Skeletal muscle cell (primary cell): Measurements from ENCODE around the gene HSD17B8.
A peak's percentile ranks its signal among the peaks of the same experiment; 100 is the strongest.

Source experiments
- DNase-seq: peaks from one replicate; pipeline ENCODE4 v3.0.0-alpha.2; 2010; ENCODE audit warnings: low read depth
- H3K4me3 ChIP-seq: 2 replicates; pipeline ENCODE4 v1.5.1; 2011; ENCODE audit warnings: low read depth, mild to moderate bottlenecking, control low read depth, low read length, moderate library complexity

HSD17B8 gene

DNA sequence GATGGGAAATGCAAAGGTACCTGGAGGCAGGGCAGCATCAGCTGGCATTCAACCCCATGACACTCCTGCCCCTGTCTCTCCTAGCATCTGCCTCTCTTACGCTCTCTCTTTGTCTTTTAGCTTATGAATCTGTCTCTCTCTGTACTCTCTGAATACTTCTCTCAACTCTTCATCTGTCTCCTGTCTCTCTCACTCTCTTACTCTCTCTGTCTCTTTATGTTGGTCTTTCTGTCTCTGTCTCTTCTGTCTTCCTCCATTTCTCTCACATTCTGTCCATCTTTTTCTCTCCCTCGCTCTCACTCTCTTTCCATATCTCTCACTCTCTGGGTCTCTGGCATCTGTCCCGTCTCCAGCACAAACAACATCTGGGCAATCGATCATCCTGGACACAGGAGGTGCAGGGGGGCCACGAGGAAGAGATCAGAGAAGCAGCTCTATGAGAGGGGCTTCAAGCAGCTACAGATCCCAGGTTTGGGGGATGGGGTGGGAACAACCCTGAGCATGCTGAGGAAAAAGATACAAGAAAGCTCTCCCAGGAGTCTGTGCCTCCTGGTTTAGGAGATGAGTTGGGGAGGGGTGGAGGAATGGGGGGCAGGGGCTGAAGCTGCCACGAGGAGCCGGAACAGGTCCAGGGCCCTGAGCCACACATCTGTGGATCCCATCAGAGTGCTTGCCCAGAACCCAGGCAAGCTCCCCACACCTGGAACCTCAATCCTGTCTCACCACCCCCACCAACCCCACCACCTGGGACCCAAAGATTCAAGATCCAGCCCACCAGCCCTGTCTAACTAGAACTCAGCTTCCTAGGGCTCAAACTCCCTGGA, 14.6 kb upstream of the HSD17B8 start:
- no peak overlapping the region for H3K4me3 ChIP-seq
- no peak for DNase-seq

- no peak overlapping the region for H3K4me3 ChIP-seq
- DNase-seq, result no peak
These were observed 13.8 kb upstream of the HSD17B8 start for GRCh38 chr6:33190504-33191107.

DNA sequence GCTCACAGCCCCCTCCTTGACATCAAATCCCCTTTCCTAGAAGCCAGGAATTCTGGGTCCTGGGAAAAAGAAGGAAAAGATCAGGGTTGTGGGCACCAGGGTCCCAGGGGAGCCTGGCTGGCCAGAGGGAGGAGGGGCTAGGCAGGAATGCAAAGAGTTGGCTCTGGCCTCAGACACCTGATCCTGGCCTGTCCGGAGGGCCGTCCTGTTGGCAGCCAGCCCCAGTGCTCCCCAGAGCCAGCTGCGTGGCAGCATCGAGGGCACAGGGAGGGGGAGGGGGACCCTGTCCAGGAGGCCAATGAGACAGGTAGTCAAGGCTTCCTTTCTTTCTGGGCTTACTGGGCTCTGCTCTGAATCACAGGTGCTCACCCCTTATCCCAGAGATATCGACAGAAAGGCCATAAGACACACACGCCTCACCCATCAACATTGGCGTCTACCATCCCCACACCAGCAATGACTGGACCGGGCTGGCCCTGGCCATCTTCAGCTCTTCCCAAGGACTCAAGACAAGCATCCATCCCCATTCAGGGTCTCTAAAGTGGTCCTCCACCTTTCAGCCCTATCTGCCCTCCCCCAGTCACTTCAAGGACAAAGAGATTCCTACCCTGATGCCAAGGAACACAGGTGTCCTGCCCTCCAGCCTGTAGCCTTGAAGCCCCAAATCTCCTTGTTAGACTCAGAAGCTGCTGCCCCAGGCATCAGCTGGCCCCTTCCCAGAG, 12.9 kb upstream of the HSD17B8 start:
- H3K4me3 ChIP-seq, result no peak overlapping the region

GRCh38 chr6:33192105-33192646, 12.3 kb upstream of the HSD17B8 start, which contains the start of gene COL11A2:
COL11A2 (minus strand) TSS chr6:33192467; CDS start chr6:33192240, 227 bp downstream.
- DNase-seq, result no peak
- peak within 1 kb of the TSS; percentile 42 for H3K4me3 ChIP-seq

More for the DNA sequence above, 12.9 kb upstream of the HSD17B8 start:
- no peak for DNase-seq

DNA sequence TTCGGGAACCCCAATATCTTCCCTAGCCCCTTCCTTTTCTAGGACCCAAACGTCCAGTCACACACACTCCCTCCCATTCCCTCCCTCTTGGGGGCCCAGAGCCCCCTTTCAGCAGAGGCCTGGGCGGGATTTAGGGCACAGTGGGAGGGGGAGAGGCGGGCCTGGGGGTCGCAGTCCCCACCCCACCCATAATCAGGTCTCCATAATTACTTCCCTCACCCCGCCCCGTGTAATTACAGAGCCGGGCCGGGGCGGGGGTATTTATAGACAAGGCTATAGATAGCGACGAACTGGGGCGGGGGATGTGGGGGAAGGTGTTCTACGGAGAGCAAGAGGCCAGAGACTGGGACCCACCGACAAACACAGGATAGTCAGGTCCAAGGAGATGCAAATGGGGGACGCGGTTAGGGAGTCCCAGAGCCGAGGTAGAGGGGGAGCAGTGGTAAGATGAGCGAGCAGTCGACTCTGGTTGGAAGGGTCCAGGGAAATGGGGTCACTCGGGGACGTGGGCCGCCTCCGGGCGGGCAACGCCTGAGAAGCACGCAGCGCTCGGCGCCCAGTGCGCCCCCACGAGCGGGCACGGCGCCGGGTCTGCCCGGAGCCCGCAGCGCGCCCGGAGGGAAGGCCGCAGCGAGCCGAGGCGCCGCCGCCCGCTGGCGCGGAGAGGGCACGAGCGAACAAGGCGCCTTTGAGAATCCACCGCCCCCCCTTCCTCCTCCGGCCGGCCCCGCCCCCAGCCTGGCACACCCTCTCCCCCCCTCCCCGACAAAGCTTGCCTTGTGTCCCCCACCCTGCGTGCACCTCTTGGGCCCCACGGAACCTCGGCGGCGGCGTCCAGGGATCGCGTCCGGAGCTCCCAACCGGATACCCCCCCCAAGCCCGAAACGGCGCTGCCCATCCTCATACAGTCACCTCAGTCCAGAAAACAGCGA, 11.5 kb upstream of the HSD17B8 start:
- DNase-seq, result no peak
- peak overlapping the region; percentile 42 for H3K4me3 ChIP-seq

DNA sequence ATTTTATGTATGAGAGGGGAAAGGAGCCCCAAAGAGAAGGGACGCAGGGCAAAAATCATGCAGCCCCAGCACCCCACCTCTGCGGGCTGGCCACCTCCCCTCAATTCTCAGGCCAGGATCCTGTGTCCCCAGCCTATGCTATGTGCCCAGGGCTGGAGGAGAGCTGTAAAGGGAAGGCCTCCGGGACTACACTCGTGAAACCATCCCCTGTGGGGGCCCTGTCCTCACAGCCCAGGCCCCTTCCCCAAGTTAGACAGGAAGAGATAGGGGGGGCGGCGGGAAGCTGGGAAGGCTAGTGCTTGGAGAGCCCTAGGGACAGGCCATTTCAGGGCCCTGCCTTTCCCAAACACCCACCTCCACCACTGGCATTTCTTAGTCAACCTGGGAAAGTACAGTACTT, 10.8 kb upstream of the HSD17B8 start:
- no peak overlapping the region for H3K4me3 ChIP-seq
- no peak for DNase-seq

GRCh38 chr6:33194431-33194979, 9.9 kb upstream of the HSD17B8 start:
- no peak for DNase-seq
- no peak overlapping the region for H3K4me3 ChIP-seq

GRCh38 chr6:33195304-33196165, 8.9 kb upstream of the HSD17B8 start:
- DNase-seq, result no peak
- no peak overlapping the region for H3K4me3 ChIP-seq

DNA sequence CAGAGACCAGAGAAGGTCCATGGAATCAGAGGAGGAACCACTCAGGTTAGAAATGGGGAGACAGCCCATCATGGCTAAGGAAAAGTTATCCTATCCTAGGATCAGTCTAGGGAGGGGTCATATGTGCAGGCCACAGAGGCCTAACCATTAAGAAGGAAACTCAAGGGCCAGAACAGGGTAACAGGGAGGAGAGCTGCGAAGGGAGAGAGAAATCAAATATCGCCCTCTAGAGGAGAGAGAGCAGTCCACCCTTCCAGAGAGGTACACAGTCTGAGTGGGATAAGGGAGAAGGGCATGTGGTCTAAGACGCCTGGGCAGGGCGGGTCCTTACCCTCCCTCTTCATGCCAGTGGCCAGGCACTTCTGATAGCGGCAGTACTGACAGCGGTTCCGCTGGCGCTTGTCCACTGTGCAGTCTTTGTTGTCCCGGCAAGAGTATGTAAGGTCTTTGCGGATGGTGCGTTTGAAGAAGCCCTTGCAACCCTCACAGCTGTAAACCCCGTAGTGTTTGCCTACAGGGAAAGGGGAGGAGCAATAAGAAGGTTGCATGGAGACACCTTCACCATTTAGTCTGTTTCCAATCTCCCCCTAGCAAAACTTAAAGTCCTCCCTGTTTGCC, 6.9 kb upstream of the HSD17B8 start:
- no peak overlapping the region for H3K4me3 ChIP-seq
- no peak for DNase-seq

DNA sequence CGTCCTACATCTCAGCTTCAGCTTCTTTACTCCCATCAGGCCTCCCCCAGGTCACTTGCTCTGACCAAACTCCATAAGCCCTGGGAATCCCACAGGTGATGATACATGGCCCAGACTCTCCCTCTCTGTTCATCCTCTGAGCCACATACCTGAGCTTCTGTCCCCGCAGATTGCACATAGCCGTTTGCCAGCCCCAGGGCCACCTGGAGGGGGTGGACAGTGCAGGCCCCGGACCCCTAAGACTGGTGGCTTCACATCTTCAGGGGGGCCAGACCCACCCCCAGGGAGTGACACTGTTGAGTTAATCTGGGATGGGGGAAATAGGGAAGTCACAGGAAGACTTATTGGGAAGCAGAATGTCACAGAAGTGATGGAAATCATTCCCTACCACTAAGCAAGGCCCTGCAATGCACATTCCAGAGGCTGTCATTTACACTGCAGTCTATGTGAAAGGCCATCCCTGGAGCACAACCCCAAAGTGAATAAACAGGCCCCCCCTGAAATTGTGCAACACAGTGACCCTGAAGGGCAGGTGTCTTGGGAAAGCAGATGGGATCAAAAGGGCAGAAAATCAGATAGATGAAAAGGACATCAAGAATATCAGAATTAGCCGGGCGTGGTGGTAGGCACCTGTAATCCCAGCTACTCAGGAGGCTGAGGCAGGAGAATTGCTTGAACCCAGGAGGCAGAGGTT, 6.1 kb upstream of the HSD17B8 start:
- no peak for DNase-seq
- no peak overlapping the region for H3K4me3 ChIP-seq

DNA sequence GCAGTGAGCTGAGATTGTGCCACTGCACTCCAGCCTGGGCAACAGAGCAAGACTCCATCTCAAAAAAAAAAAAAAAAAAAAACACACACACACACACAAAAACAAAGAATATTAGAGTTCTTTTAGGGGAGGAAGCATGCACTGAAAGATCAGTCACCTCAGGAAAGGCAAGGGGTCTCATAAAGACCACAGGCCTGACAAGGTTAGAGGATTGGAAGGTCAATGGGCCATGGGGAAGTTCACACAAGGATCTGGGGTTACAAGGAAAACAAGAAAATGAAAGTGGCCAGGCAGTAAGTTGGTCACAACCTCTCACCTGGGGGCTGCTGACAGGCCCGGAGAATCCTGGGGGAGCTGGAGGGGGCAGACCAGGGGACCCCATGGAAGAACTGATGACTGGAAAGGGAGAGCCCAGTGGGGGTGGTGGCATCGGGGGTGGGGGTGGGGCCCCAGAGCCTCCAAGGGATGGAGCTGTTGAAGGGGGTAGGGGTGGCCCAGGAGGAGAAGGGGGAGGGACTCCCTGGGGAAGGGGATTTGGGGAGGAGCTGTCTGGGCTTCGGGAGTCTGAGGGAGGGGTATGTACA, 5.5 kb upstream of the HSD17B8 start:
- H3K4me3 ChIP-seq, result peak overlapping the region; percentile 95
- DNase-seq, result no peak

DNA sequence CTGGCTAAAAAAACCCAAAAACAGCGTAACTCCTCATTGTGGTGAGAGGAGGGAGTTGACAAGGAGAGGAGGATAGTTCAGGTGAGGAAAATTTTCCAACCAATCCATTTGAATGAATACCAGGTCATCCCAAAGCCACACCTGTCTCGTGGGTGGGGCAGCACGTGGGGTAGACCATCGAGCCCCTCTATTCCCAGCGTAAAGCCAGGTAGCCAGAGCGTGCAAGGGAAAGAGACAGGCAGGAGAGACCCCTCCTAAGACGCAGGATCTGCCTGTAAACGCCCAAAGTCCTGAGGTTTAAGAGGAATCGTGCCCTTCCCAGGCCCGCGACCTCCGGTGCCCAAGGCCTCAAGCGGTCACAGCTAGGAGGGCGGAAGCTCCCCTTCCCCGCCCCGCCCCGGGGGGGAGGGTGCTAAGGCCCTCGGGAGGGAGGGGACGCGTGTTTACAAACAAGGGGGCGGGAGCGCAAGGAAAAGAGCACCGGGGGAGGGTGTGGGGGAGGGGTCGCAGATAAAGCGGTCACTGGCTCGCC, 4.7 kb upstream of the HSD17B8 start:
- DNase-seq, result no peak
- H3K4me3 ChIP-seq, result peak overlapping the region; percentile 95

DNA sequence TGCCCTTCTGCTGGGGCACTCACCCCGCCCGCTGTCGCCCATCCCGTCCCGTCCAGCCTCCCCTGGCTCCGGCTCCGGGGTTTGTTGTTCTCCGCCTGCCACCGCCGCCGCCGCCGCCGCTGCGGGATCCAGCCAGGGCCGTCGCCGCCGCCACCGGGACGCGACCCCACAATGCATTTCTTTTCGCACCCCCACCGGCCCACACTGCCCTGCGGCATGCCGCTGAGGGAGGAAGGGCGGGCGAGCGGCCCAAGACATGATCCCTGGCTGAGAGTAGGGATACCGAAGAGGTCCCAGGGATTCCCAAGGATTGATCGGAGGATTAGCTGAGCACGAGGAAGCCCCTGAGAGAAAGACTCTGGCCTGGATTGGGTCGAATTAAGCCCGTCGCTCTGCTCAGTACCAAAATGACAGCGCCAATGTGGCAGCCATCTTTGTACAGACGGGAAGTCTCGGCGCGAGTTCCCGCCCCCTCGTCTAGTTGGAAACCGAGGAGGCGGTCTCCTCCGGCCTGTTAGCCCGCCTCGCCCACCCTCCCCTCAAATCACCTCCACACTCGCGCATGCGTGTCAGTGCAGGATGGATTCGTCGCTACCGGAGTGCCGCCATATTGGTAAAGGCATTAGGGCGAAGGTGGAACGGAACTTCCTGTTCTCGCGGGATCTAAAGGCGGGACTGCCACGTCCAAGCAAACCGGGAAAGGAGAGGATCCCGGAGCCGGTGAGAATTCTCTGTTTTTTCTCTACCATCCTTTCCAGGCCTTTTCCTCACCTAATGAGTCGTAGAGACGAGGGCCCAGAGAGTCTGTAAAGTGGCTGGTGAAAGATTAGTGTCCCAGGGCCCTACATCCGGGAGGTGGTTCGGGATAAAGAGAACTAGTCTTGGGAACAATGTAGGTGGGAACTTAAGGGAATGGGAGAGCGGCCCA, 4.0 kb upstream of the HSD17B8 start, which contains the start of the genes RXRB and SLC39A7:
TSS of gene RXRB (minus strand) at position 447 of the 928 bp plus-strand sequence. CDS start at position 258, 189 bp downstream.
TSS of gene SLC39A7 (plus strand) at position 649 of the 928 bp plus-strand sequence. CDS start 379 bp downstream, outside the sequence.
- H3K4me3 ChIP-seq, result peak within 1 kb of the TSS; percentile 95
- peak; percentile 97 for DNase-seq

DNA sequence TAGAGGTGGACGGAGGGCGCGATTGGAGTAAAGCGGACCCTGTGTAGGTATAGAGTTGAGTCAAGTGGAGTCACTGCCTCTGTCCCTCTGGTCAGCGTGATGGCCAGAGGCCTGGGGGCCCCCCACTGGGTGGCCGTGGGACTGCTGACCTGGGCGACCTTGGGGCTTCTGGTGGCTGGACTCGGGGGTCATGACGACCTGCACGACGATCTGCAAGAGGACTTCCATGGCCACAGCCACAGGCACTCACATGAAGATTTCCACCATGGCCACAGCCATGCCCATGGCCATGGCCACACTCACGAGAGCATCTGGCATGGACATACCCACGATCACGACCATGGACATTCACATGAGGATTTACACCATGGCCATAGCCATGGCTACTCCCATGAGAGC, 3.3 kb upstream of the HSD17B8 start:
- H3K4me3 ChIP-seq, result peak overlapping the region; percentile 95

DNA sequence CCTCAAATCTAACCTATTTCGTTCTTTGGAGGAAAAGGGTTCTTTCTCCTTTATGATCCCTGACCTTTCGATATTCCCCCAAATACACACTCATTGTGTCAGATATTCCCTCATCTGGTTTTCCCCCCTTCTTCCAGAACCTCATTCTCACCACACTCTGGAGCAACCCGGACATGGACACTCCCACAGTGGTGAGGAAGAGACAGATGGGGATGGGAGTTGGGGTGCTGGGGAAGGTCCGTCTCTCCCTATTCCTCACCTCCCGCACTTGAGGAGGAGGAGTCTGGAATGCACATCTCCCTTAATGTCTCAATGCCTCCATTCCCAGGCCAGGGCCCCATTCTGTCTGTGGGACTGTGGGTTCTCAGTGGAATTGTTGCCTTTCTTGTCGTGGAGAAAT, 2.5 kb upstream of the HSD17B8 start:
- peak overlapping the region; percentile 95 for H3K4me3 ChIP-seq
- DNase-seq, result no peak

More for the DNA sequence above, 3.3 kb upstream of the HSD17B8 start:
- DNase-seq, result no peak
